ENCODE measurements around the gene RIC3. TPM values are rescaled to one million over a fixed set of nuclear protein-coding genes. Genes with fewer than 3 reads are reported as not detected.

The RIC3 gene
- polyA plus RNA-seq, 10 donors: 0.20 to 2.1 (median 0.44) TPM

DNA sequence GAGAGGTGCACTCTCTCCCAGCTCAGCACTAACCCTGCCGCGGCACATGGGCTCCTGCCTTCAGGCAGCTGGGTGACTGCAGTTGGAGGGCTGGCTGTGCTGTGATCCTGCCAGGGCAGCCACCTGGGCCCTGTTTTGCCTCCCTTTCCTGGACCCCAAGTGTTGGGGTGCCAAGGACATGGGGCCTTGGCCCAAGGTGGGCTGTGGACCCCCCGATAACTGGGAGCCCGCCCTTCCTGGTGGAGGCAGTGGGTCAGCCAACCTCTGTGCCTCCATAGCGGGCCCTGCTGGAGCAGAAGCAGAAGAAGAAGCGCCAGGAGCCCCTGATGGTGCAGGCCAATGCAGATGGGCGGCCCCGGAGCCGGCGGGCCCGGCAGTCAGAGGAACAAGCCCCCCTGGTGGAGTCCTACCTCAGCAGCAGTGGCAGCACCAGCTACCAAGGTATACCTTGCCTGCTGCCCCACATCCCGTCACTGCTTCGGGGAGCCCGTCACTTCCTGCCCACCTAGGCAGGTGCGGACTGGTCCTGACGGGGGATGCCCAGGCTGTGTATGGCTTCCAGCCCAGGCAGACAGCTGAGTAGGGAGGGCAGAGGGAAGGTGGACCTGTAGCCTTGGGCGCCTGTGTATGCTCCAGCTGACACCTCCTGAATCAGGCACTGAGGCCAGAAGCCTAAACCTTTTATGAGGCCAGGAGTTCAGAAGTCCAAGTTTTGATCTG is 78.9 kb downstream of the RIC3 start:
- DNase-seq: no peak

DNA sequence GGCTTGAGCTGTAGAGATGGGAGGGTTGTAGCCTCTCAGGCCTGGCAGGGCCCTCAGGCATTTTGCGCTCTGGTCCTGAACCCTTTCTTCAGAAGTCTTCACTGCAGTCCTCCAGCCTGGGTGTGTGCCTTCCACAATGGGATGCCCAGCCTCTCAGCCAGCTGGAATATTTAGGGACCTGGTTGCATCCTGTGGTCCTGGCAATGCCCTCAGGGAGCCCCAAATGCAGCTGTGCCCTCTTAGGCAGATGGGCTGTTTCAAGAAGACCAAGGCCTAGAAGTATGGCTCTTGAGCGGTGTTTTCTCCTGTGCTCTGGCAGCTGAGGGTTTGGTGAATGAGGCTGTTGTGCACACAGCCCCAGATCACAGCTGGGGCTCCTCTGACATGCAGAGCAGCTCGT is 81.1 kb downstream of the RIC3 start:
- no peak for DNase-seq

GRCh38 chr11:8087185-8087584 is 81.6 kb downstream of the RIC3 start:
- DNase-seq: no peak

- DNase-seq: no peak
These were observed 82.3 kb downstream of the RIC3 start for GRCh38 chr11:8086571-8086970.

DNA sequence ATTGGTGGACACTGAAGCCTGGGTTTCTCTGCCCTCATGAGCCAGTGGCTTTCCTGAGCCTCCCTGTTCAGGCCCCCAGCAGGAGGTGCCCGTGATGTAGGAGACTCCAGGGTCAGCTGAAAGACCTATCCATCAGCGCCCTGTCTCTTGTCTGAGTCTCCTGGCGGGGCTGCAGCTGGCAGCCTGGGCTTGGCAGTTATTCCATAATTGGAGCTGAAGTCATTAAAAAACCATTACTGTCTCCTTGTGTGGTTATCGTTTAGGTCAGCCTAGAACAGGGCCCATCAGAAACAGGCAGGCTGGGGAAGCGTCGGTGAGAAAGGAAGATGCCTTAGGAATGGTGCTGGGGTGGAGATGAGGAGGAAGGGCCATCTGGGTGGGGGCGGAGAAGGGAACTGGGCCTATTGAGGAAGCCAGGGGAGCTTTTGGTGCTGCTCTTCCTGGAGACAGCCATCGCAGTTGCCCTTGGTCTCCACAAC is 82.8 kb downstream of the RIC3 start:
- no peak for DNase-seq

DNA sequence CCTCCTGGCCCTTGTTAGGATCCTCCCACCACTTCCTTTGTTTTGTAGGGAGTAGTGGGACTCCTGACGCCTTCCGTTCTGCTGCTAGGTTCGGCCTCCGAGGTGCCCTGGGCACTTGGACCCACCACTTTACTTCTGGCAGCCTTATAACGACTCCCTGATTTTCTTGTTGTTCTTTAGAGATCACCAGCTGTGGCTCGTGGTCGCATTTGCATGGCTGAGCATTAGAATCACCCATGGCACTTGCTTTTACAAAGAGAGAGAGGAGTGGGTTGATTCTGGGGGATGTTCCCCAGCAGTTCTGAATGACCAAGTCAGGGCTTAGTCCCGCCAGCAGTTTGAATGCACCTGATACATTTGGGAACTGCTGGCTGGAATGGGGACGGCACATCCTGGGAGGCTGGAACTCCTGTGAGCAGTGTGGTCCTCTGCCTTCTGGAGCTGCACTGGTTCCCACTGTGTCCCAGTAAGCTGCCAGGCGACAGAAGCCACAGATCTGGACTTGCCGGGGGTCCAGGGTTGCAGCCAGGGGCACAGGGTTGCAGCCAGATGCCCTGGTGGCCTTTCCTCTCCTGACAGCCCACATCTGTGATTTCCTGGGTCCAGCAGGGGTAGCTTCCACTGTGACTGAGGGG is 83.7 kb downstream of the RIC3 start:
- no peak for DNase-seq

DNA sequence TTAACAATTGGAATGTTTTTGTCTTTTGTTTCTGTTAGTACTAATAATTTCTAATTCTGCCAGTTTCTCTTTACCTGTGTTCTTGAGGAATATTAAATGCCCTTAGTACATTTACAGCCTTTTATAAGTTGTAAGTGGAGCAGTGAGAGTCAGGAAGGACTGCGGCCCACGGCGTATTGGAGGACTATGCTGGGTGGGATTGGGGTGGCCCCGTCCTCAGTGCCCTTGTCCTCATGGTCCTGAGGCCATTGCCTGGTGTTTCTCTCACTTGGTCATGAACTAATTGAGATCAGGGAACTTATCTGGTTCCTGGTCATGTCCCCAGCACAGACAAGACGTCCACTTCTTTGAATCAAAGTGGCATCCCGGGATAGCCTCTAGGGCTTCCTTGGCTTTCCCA is 84.5 kb downstream of the RIC3 start:
- DNase-seq: no peak

- DNase-seq: no peak
These were observed 84.9 kb downstream of the RIC3 start for GRCh38 chr11:8083871-8084281.

DNA sequence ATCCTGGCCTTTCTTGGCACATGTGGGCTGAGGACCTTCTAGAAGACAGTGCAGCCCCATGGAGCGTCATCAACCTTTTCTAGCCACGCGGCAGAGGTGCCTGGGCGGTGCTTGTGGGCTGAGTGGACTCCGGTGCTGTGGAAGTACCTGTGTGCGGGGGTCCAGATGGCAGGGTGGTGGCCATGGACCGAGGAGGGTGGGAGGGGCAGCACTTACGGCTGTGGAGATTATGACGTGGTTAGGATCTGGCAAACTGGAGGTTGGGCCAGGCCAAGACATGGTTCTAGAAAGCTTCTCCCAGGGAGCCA is 85.8 kb downstream of the RIC3 start:
- DNase-seq: no peak

DNA sequence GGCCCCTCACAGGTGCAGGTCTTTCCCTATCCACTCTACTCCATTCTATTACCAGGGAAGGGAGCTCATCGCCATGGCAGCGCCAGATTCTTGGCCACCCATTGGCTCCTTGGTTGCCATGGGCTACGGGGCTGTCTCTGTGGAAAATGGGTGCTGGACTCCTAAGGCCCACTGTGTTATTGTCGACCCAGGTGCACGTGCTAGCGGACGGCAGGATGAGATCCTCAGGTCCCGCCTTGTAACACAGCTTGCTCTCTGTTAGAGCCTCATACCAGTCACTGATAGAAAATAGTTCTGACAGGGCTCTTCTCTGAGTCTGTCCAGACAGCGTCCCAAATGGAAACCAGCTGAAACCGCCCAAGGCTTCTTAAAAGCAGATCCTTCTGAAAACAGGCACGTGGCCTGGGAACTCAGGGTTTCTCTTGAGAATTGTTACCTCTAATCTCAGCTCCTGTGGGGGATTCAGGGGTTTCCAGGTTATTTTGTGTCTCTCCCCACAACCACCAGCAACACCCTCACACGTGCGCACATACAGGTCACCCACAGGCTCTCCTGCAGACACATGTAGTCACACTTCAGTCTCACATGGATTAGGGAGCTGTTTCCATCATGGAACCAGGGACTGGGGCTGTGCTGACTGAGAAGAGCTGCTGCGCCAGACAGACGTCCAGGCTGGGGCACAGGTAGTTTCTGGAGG is 86.3 kb downstream of the RIC3 start:
- peak in 1 of 3 donors; percentile 55 for DNase-seq

DNA sequence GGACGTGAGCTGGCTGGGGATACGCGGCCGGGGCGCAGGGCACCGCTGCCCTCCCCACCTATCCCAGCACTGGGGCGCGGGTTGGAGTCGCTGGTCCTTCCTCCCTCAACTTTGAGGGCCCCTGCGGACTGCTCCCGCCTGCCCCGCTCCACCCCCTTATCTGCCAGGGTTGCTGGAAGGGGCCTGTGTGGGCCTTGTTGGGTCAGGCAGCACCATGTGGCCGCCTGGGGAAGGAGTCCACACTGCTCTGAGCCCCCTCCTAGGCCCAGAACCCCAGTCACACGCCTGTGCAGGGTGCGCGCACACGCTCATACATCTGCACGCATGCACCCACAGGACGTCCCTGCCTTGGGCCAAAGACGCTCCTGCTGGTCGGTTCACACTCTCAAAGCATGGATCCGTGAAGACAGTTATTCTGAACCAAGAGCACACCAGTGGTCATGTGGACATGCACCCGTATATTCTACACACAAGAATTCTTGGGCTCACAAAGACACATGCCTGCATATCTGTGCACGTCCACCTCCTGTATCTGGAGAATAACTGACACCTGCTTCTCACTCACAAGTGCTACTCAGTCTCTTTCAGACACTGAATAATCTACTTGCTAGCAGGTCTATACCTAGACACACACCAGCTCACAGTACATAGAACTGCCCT is 87.1 kb downstream of the RIC3 start:
- peak in 1 of 3 donors; percentile 73 for DNase-seq

DNA sequence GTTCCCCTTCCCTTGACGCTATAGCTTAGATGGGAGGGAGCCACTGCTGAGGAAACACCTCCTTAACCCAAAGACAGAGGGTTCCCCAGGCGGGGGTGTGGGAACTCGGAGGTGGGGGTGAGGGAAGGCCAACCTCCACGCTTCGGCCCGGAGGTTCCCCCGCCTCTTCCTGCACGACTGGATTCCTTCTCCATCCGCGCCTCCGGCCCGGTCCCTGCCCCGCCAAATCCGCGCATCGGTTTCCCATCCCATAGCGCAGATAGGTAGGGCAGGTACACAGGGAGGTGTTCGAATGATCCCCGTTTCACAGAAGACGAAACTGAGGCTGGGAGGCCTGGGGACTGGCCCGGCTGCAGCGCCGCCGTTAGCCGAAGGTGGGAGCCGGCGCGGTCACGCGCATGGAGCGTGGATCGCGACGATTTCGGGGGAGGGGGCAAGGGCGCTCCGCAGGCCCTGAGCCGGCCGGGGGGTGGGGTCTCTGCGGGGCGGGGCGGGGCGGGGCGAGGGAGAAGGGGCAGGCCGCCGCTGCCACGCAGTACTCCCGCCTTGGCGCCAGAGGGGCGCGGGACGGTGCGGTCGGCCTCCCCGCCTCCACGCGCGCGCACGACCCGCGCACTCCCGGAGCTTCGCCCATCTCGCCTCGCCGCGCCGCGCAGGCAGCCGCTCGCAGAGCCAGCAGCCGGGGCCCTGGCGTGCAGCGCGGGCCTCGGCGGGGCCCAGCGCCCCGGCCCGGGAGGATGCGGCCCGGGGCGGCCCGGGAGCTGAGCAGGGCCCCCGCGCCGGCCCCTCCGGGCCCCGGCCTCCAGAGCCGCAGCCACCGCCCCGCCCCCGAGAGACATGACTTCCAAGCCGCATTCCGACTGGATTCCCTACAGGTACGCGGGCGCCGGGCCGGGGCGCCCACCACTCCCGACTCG is 87.9 kb downstream of the RIC3 start, which contains the start of gene TUB:
Gene TUB, plus strand, starts transcription at position 538 of the 917 bp plus-strand sequence. Its CDS starts 300 bp downstream, at position 838.
- peak; percentile 29 to 81 (median 62) for DNase-seq

DNA sequence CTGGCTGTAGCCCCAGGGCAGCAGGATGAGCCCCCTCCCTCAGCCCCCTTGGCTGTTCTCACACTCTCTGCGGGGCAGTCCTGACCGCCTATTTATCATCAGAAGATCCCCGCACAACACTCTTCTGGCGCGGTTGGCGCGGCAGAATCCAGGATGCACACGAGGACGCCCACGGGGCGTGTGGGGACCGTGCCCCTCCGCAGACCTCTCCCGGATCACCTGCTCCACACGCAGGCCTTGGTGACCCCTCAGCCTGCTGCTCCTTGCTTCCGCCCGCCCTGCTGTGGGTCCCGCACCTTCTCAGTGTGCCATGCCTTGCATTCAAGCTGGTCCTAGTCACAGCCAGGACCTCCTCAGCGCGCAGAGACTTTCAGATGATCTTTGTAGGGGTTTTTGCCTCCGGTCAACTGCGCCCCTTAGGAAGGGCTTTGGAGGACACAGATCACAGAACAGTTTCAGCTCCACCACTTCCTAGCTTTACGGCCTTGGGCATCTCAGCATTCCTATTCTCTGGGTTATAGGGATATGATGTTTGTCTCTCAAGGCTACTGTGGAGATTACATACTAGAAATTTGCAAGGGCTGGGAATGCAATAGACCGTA is 88.7 kb downstream of the RIC3 start:
- DNase-seq: no peak

GRCh38 chr11:8079111-8079675 is 89.6 kb downstream of the RIC3 start:
- DNase-seq: no peak

DNA sequence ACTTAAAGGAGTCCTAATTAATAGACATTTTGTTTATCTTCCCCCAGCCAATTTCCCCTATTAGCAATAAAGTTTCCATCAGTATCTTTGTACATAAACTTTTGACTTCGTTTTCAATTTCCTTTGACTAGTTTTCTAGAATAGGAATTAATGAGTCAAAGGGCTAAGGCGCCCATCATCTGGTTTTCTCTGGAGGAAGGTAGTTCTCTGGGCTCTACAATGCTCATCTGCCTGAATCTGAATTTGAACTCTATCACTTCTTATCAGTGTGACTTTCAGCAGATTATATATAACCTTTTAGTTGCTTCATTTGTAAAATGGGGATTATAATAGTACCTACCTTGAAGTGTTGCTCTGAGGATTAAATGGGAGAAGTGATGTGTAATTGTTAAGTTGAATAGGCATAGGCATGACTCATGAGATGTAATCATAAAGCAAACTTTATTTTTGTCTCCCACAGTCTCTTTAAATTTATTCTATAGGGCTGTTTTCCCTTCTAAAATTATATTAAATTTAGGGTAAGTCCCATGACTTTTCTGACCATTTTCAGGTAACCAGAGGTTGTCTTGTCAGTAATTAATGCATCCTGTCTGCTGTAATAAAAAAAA is 93.6 kb downstream of the RIC3 start:
- no peak for DNase-seq

GRCh38 chr11:8071616-8072581 is 96.9 kb downstream of the RIC3 start:
- DNase-seq: no peak

DNA sequence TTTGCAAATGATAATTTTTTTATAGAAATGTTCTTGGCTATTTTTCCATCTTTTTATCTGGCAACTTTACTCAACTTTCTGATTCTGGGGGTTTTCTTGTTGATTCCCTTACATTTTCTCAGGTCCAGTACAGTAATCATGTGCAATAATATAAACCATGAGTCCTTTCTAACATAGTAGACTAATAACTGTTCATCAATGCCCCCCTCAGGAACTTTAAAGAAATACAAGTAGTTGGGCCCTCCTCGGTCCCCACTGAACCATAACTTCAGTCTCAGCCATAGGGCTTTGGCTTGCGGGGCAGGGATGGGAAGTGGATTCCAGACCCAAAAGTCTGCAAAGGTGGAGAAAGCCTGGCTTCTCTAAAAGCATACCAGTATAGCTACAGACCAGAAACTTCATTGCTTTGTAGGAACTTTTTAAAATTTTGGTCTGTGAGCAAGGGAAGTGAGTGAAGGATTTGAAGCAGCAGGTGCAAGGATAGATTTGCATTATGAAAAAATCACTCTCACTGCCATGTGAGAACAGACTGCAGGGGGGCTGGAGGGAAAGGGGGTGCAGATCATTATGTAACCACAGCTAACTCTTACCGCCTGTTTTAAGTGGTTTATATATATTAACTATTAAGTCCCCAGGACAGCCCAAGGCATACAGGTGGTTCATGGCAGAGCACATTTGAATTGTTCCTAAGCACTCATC is 98.3 kb downstream of the RIC3 start:
- DNase-seq: peak in 1 of 3 donors; percentile 48

DNA sequence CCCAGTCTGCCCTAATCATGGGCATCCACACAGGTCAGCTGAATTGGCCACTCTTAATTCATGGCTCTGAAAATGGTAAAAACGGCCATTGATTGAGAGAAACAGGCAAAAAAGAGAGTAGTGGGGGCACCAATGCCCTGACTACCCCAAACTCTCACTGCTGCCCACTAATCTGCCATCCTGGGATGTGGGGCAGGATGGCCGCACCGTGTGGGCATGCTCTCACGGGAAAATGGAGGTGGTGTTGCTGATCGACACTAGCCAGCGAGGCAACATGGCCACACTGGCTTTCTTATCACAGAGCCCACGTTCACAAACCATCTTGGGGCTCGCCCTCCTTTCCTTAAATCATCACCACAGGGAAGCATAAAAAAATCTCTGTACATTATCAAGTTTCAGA is 99.1 kb downstream of the RIC3 start:
- DNase-seq: no peak
